Measurements from ENCODE around the gene C19orf47. TPM values are rescaled to one million over a fixed set of nuclear protein-coding genes. Genes with fewer than 3 reads are reported as not detected.

C19orf47 gene
- polyA plus RNA-seq, 2 donors: 13.8 to 15.4 TPM

GRCh38 chr19:40279761-40280607 is 68.2 kb downstream of the C19orf47 start:
- H3K27ac ChIP-seq (ENCODE audit: low read depth in 2 of 2, low read length in 1 of 2): peak overlapping the region; percentile 54 to 65
- no peaks in the 10 kb centered on the region for H3K27me3 ChIP-seq (ENCODE audit: control insufficient read depth in 1 of 2, insufficient read depth in 2 of 2, low read length in 2 of 2)
- H3K36me3 ChIP-seq (ENCODE audit: control insufficient read depth in 2 of 2, insufficient read depth in 2 of 2, low read length in 1 of 2): peaks cover 0 to 13% of the 10 kb centered on the region in 2 donors
- peaks cover 30 to 40% of the 10 kb centered on the region in 2 donors for H3K4me1 ChIP-seq (ENCODE audit: control insufficient read depth in 2 of 2, insufficient read depth in 2 of 2, low read length in 1 of 2)
- no peaks in the 10 kb centered on the region for H3K9me3 ChIP-seq (ENCODE audit: control insufficient read depth in 2 of 2, insufficient read depth in 1 of 2, low read depth in 1 of 2, low read length in 1 of 2)
- WGBS, 2 donors: 64 to 68% methylated on average over 17 of the region's 17 CpGs
- peak overlapping the region in 1 of 2 donors; percentile 9 for H3K4me3 ChIP-seq (ENCODE audit: low read depth in 1 of 2, low read length in 2 of 2)

- peaks cover 30 to 45% of the 10 kb centered on the region in 2 donors for H3K4me1 ChIP-seq (ENCODE audit: control insufficient read depth in 2 of 2, insufficient read depth in 2 of 2, low read length in 1 of 2)
- H3K36me3 ChIP-seq (ENCODE audit: control insufficient read depth in 2 of 2, insufficient read depth in 2 of 2, low read length in 1 of 2): peaks cover 0 to 15% of the 10 kb centered on the region in 2 donors
- H3K27me3 ChIP-seq (ENCODE audit: control insufficient read depth in 1 of 2, insufficient read depth in 2 of 2, low read length in 2 of 2): no peaks in the 10 kb centered on the region
- 36 to 39% methylated on average over 15 of the region's 15 CpGs for WGBS, 2 donors
- H3K4me3 ChIP-seq (ENCODE audit: low read depth in 1 of 2, low read length in 2 of 2): no peak overlapping the region
- H3K27ac ChIP-seq (ENCODE audit: low read depth in 2 of 2, low read length in 1 of 2): peak overlapping the region; percentile 55 to 65
- H3K9me3 ChIP-seq (ENCODE audit: control insufficient read depth in 2 of 2, insufficient read depth in 1 of 2, low read depth in 1 of 2, low read length in 1 of 2): no peaks in the 10 kb centered on the region
Observed at GRCh38 chr19:40279120-40279551, 69.1 kb downstream of the C19orf47 start.

GRCh38 chr19:40278361-40279035 is 69.7 kb downstream of the C19orf47 start:
- WGBS, 2 donors: 68 to 71% methylated on average over 16 of the region's 16 CpGs
- Histone ChIP-seq H3K4me1 (ENCODE audit: control insufficient read depth in 2 of 2, insufficient read depth in 2 of 2, low read length in 1 of 2) (peaks cover 27 to 43% of the 10 kb centered on the region in 2 donors), H3K9me3 (ENCODE audit: control insufficient read depth in 2 of 2, insufficient read depth in 1 of 2, low read depth in 1 of 2, low read length in 1 of 2) (no peaks in the 10 kb centered on the region), H3K27ac (ENCODE audit: low read depth in 2 of 2, low read length in 1 of 2) (peak overlapping the region in 1 of 2 donors; percentile 55), H3K27me3 (ENCODE audit: control insufficient read depth in 1 of 2, insufficient read depth in 2 of 2, low read length in 2 of 2) (no peaks in the 10 kb centered on the region), H3K4me3 (ENCODE audit: low read depth in 1 of 2, low read length in 2 of 2) (no peak overlapping the region), H3K36me3 (ENCODE audit: control insufficient read depth in 2 of 2, insufficient read depth in 2 of 2, low read length in 1 of 2) (peaks cover 0 to 15% of the 10 kb centered on the region in 2 donors)

GRCh38 chr19:40277356-40278059 is 70.7 kb downstream of the C19orf47 start:
- Histone ChIP-seq H3K27ac (ENCODE audit: low read depth in 2 of 2, low read length in 1 of 2) (no peak overlapping the region), H3K27me3 (ENCODE audit: control insufficient read depth in 1 of 2, insufficient read depth in 2 of 2, low read length in 2 of 2) (no peaks in the 10 kb centered on the region), H3K36me3 (ENCODE audit: control insufficient read depth in 2 of 2, insufficient read depth in 2 of 2, low read length in 1 of 2) (peaks cover 0 to 17% of the 10 kb centered on the region in 2 donors), H3K4me3 (ENCODE audit: low read depth in 1 of 2, low read length in 2 of 2) (no peak overlapping the region), H3K4me1 (ENCODE audit: control insufficient read depth in 2 of 2, insufficient read depth in 2 of 2, low read length in 1 of 2) (peaks cover 25 to 43% of the 10 kb centered on the region in 2 donors), H3K9me3 (ENCODE audit: control insufficient read depth in 2 of 2, insufficient read depth in 1 of 2, low read depth in 1 of 2, low read length in 1 of 2) (no peaks in the 10 kb centered on the region)
- 75 to 83% methylated on average over 10 of the region's 10 CpGs for WGBS, 2 donors

GRCh38 chr19:40274585-40275544 is 73.3 kb downstream of the C19orf47 start:
- Histone ChIP-seq H3K4me1 (ENCODE audit: control insufficient read depth in 2 of 2, insufficient read depth in 2 of 2, low read length in 1 of 2) (peaks cover 17 to 29% of the 10 kb centered on the region in 2 donors), H3K4me3 (ENCODE audit: low read depth in 1 of 2, low read length in 2 of 2) (no peak overlapping the region), H3K9me3 (ENCODE audit: control insufficient read depth in 2 of 2, insufficient read depth in 1 of 2, low read depth in 1 of 2, low read length in 1 of 2) (no peaks in the 10 kb centered on the region), H3K27ac (ENCODE audit: low read depth in 2 of 2, low read length in 1 of 2) (no peak overlapping the region), H3K36me3 (ENCODE audit: control insufficient read depth in 2 of 2, insufficient read depth in 2 of 2, low read length in 1 of 2) (peaks cover 0 to 23% of the 10 kb centered on the region in 2 donors), H3K27me3 (ENCODE audit: control insufficient read depth in 1 of 2, insufficient read depth in 2 of 2, low read length in 2 of 2) (no peaks in the 10 kb centered on the region)
- 65 to 75% methylated on average over 28 of the region's 28 CpGs for WGBS, 2 donors

- Histone ChIP-seq H3K4me1 (ENCODE audit: control insufficient read depth in 2 of 2, insufficient read depth in 2 of 2, low read length in 1 of 2) (peaks cover 11 to 20% of the 10 kb centered on the region in 2 donors), H3K27ac (ENCODE audit: low read depth in 2 of 2, low read length in 1 of 2) (no peak overlapping the region), H3K9me3 (ENCODE audit: control insufficient read depth in 2 of 2, insufficient read depth in 1 of 2, low read depth in 1 of 2, low read length in 1 of 2) (no peaks in the 10 kb centered on the region), H3K36me3 (ENCODE audit: control insufficient read depth in 2 of 2, insufficient read depth in 2 of 2, low read length in 1 of 2) (peaks cover 0 to 23% of the 10 kb centered on the region in 2 donors), H3K4me3 (ENCODE audit: low read depth in 1 of 2, low read length in 2 of 2) (no peak overlapping the region), H3K27me3 (ENCODE audit: control insufficient read depth in 1 of 2, insufficient read depth in 2 of 2, low read length in 2 of 2) (no peaks in the 10 kb centered on the region)
- 53 to 68% methylated on average over 14 of the region's 14 CpGs for WGBS, 2 donors
Observed at GRCh38 chr19:40273469-40274360, 74.5 kb downstream of the C19orf47 start.

GRCh38 chr19:40272261-40272660 is 75.9 kb downstream of the C19orf47 start:
- Histone ChIP-seq H3K27me3 (ENCODE audit: control insufficient read depth in 1 of 2, insufficient read depth in 2 of 2, low read length in 2 of 2) (no peaks in the 10 kb centered on the region), H3K4me1 (ENCODE audit: control insufficient read depth in 2 of 2, insufficient read depth in 2 of 2, low read length in 1 of 2) (peaks cover 3 to 15% of the 10 kb centered on the region in 2 donors), H3K4me3 (ENCODE audit: low read depth in 1 of 2, low read length in 2 of 2) (no peak overlapping the region), H3K27ac (ENCODE audit: low read depth in 2 of 2, low read length in 1 of 2) (no peak overlapping the region), H3K9me3 (ENCODE audit: control insufficient read depth in 2 of 2, insufficient read depth in 1 of 2, low read depth in 1 of 2, low read length in 1 of 2) (no peaks in the 10 kb centered on the region), H3K36me3 (ENCODE audit: control insufficient read depth in 2 of 2, insufficient read depth in 2 of 2, low read length in 1 of 2) (peaks cover 0 to 17% of the 10 kb centered on the region in 2 donors)
- WGBS, 2 donors: 90 to 93% methylated on average over 14 of the region's 14 CpGs

GRCh38 chr19:40271706-40272105 is 76.5 kb downstream of the C19orf47 start:
- H3K27me3 ChIP-seq (ENCODE audit: control insufficient read depth in 1 of 2, insufficient read depth in 2 of 2, low read length in 2 of 2): no peaks in the 10 kb centered on the region
- H3K27ac ChIP-seq (ENCODE audit: low read depth in 2 of 2, low read length in 1 of 2): no peak overlapping the region
- H3K4me3 ChIP-seq (ENCODE audit: low read depth in 1 of 2, low read length in 2 of 2): no peak overlapping the region
- peaks cover 0 to 17% of the 10 kb centered on the region in 2 donors for H3K36me3 ChIP-seq (ENCODE audit: control insufficient read depth in 2 of 2, insufficient read depth in 2 of 2, low read length in 1 of 2)
- WGBS, 2 donors: 92 to 95% methylated on average over 4 of the region's 4 CpGs
- H3K4me1 ChIP-seq (ENCODE audit: control insufficient read depth in 2 of 2, insufficient read depth in 2 of 2, low read length in 1 of 2): peaks cover 2 to 15% of the 10 kb centered on the region in 2 donors
- H3K9me3 ChIP-seq (ENCODE audit: control insufficient read depth in 2 of 2, insufficient read depth in 1 of 2, low read depth in 1 of 2, low read length in 1 of 2): no peaks in the 10 kb centered on the region

All from esophagus (tissue), 2 donors.